ENCODE data around the gene DCPS. TPM values are rescaled to one million over a fixed set of nuclear protein-coding genes. Genes with fewer than 3 reads are reported as not detected.
"Not testable (repeated sequence)": the region's sequence is repeated elsewhere in the genome, so short reads cannot be mapped to it uniquely, and the experiment has no call there.

Gene DCPS
- total and polyA plus RNA-seq, 3 donors from 2014 or later = 16.8 to 20.9 (median 16.9) TPM

- Histone ChIP-seq H3K27ac (peak overlapping the region; percentile 24 to 77), H3K4me1 (peaks cover 59% of the 10 kb centered on the region)
- WGBS, 2 donors = 69 to 79% methylated on average over 5 of the region's 5 CpGs
Measured at GRCh38 chr11:126393143-126393542, 89.3 kb downstream of the DCPS start.

GRCh38 chr11:126394036-126394435 lies 90.2 kb downstream of the DCPS start:
- Histone ChIP-seq H3K4me1 (peaks cover 62% of the 10 kb centered on the region), H3K36me3 (ENCODE audit: low read depth, missing control alignments) (no peaks in the 10 kb centered on the region), H3K27ac (peak overlapping the region; percentile 33 to 77), H3K9me3 (no peaks in the 10 kb centered on the region), H3K27me3 (no peaks in the 10 kb centered on the region), H3K4me3 (no peak overlapping the region)
- TF ChIP-seq POLR2A (IDR thresholded peaks at IDR 0.05) (no peak), CTCF (IDR thresholded peaks at IDR 0.05) (no peak)
- 68 to 75% methylated on average over 3 of the region's 3 CpGs for WGBS, 2 donors
- intact Hi-C loops (cut with DNase I; ENCODE audit: low total_unique reads) = no loop called here
- DNase-seq = no peak

More at GRCh38 chr11:126393143-126393542, 89.3 kb downstream of the DCPS start:
- Histone ChIP-seq H3K27me3 (no peaks in the 10 kb centered on the region), H3K36me3 (ENCODE audit: low read depth, missing control alignments) (no peaks in the 10 kb centered on the region), H3K4me3 (no peak overlapping the region), H3K9me3 (no peaks in the 10 kb centered on the region)
- no peak for DNase-seq
- TF ChIP-seq CTCF (IDR thresholded peaks at IDR 0.05) = no peak
- TF ChIP-seq POLR2A (IDR thresholded peaks at IDR 0.05) = no peak
- intact Hi-C loops (cut with DNase I; ENCODE audit: low total_unique reads) = no loop called here

- H3K9me3 ChIP-seq; intact Hi-C loops (cut with DNase I; ENCODE audit: low total_unique reads); H3K27me3 ChIP-seq; H3K36me3 ChIP-seq (ENCODE audit: low read depth, missing control alignments); H3K4me3 ChIP-seq: not testable (repeated sequence)
- DNase-seq = peak; percentile 93
- Histone ChIP-seq H3K27ac (peak overlapping the region; percentile 33 to 77), H3K4me1 (peaks cover 65% of the 10 kb centered on the region)
- WGBS, 2 donors = 48% methylated on average over 6 of the region's 7 CpGs; no CpG with 5 or more reads in 1 of the 2 donors
Measured at GRCh38 chr11:126394634-126395072, 90.8 kb downstream of the DCPS start.

Small RNA genes lying within 50 kb of the gene (small RNA-seq; reads per million reads assigned to genes)
- gene AP001318.3 = 0 reads per million in 2 donors

Other genes with a start within 250 kb of the DCPS start
- 10 to 100 TPM; 23.9 to 27.7 TPM for gene CDON, start 241.2 kb upstream of the DCPS start, total RNA-seq
- 20.6 TPM for gene CDON, start 241.2 kb upstream of the DCPS start, polyA plus RNA-seq (ENCODE audit: insufficient read depth, low read depth, low replicate concordance)
- 10 to 100 TPM; 25.9 to 33.8 TPM for gene RPUSD4, start 92.4 kb upstream of the DCPS start, total RNA-seq
- 27.5 TPM for gene RPUSD4, start 92.4 kb upstream of the DCPS start, polyA plus RNA-seq (ENCODE audit: insufficient read depth, low read depth, low replicate concordance)
- 10 to 100 TPM; 27.4 to 36.3 TPM for gene FAM118B, start 92.3 kb upstream of the DCPS start, total RNA-seq
- 50.3 TPM for gene FAM118B, start 92.3 kb upstream of the DCPS start, polyA plus RNA-seq (ENCODE audit: insufficient read depth, low read depth, low replicate concordance)
- 100 to 1,000 TPM; 105 to 122 TPM for gene SRPRA, start 35.2 kb upstream of the DCPS start, total RNA-seq
- gene SRPRA, start 35.2 kb upstream of the DCPS start, polyA plus RNA-seq (ENCODE audit: insufficient read depth, low read depth, low replicate concordance) = 88.4 TPM
- gene FOXRED1, start 34.9 kb upstream of the DCPS start, total RNA-seq = 10 to 100 TPM; 40.3 to 49.4 TPM
- 31.6 TPM for gene FOXRED1, start 34.9 kb upstream of the DCPS start, polyA plus RNA-seq (ENCODE audit: insufficient read depth, low read depth, low replicate concordance)
- gene TIRAP, start 21.0 kb upstream of the DCPS start, total RNA-seq = 1 to 10 TPM; 5.7 to 5.9 TPM
- gene TIRAP, start 21.0 kb upstream of the DCPS start, polyA plus RNA-seq (ENCODE audit: insufficient read depth, low read depth, low replicate concordance) = 3.6 TPM
- gene ST3GAL4, start 51.6 kb downstream of the DCPS start, total RNA-seq = 100 to 1,000 TPM; 212 to 221 TPM
- gene ST3GAL4, start 51.6 kb downstream of the DCPS start, polyA plus RNA-seq (ENCODE audit: insufficient read depth, low read depth, low replicate concordance) = 102 TPM